Astrocyte of the cerebellum (primary cell): ENCODE measurements around the gene ELAVL2.

Experiments used
- DNase-seq: peaks from one replicate; pipeline ENCODE4 v3.0.0-alpha.2; 2011; ENCODE audit warnings: low read depth
- H3K4me3 ChIP-seq: 2 replicates; pipeline ENCODE4 v1.5.1; 2011; ENCODE audit warnings: mild to moderate bottlenecking, low read depth, low read length, moderate library complexity
- CTCF ChIP-seq: IDR thresholded peaks from 2 replicates; pipeline ENCODE4 v1.5.1; 2012; ENCODE audit warnings: low read length, low read depth, moderate library complexity, mild to moderate bottlenecking; ENCODE audit errors: missing control alignments
- in situ Hi-C: cut with HindIII; loops from 2 replicates; pipeline ENCODE4 v1.10.0; 2017; ENCODE audit warnings: low sequenced_read_pairs

Gene ELAVL2

GRCh38 chr9:23826120-23826629 is at the start of gene ELAVL2:
TSS of gene ELAVL2 (minus strand) at chr9:23826240. CDS start at chr9:23762234, 64,006 bp downstream.
- in situ Hi-C loops, result no loop called here
- H3K4me3 ChIP-seq, result peak within 1 kb of the TSS; percentile 57
- peak; percentile 96 for DNase-seq

GRCh38 chr9:23858234-23858633 is 32.2 kb upstream of the ELAVL2 start:
- in situ Hi-C loops, result no loop called here
- no peak for DNase-seq
- TF ChIP-seq CTCF, result no peak
- H3K4me3 ChIP-seq, result no peak overlapping the region

More at GRCh38 chr9:23826120-23826629, at the start of gene ELAVL2:
- TF ChIP-seq CTCF, result no peak

- no peak for DNase-seq
- H3K4me3 ChIP-seq, result no peak overlapping the region
- in situ Hi-C loops, result no loop called here
- TF ChIP-seq CTCF, result no peak
These were observed 30.0 kb upstream of the ELAVL2 start for GRCh38 chr9:23855873-23856604.

- H3K4me3 ChIP-seq, result peak overlapping the region; percentile 47
- no peak for TF ChIP-seq CTCF
- in situ Hi-C loops, result no loop called here
- no peak for DNase-seq
These were observed 24.9 kb upstream of the ELAVL2 start for GRCh38 chr9:23850690-23851629.

- in situ Hi-C loops, result no loop called here
- DNase-seq, result no peak
- H3K4me3 ChIP-seq, result peak overlapping the region; percentile 47
- no peak for TF ChIP-seq CTCF
These were observed 24.2 kb upstream of the ELAVL2 start for GRCh38 chr9:23850242-23850689.

- peak overlapping the region; percentile 47 for H3K4me3 ChIP-seq
- no peak for TF ChIP-seq CTCF
- in situ Hi-C loops, result no loop called here
- DNase-seq, result no peak
These were observed 23.5 kb upstream of the ELAVL2 start for GRCh38 chr9:23849379-23850035.
